H9 (cell line): ENCODE data around the gene CACNA1F. TPM values are rescaled to one million over a fixed set of nuclear protein-coding genes. Genes with fewer than 3 reads are reported as not detected.

Source experiments
- DNase-seq: peaks from one replicate; pipeline ENCODE4 v3.0.0-alpha.2; 2017
- H2AFZ ChIP-seq: one replicate; pipeline ENCODE4 v1.6.1; 2013; ENCODE audit warnings: mild to moderate bottlenecking, low read length, control low read depth, moderate library complexity
- H2AK5ac ChIP-seq: 2 replicates; pipeline ENCODE4 v1.6.1; 2013; ENCODE audit warnings: low read length, control low read depth, mixed read lengths; ENCODE audit not compliant: insufficient read length
- H2BK120ac ChIP-seq: one replicate; pipeline ENCODE4 v1.6.1; 2013; ENCODE audit warnings: low read depth, mild to moderate bottlenecking, low read length, control low read depth, inconsistent platforms; ENCODE audit not compliant: poor library complexity, severe bottlenecking
- H2BK12ac ChIP-seq: 2 replicates; pipeline ENCODE4 v1.6.1; 2013; ENCODE audit warnings: low read length, control low read depth, mixed read lengths, low read depth; ENCODE audit not compliant: insufficient read length
- H2BK15ac ChIP-seq: 2 replicates; pipeline ENCODE4 v1.6.1; 2013; ENCODE audit warnings: low read depth, low read length, control low read depth
- H2BK20ac ChIP-seq: one replicate; pipeline ENCODE4 v1.6.1; 2013; ENCODE audit warnings: low read depth, mild to moderate bottlenecking, low read length, control low read depth, inconsistent platforms; ENCODE audit not compliant: poor library complexity, severe bottlenecking
- H2BK5ac ChIP-seq: 2 replicates; pipeline ENCODE4 v1.6.1; 2013; ENCODE audit warnings: low read length, control low read depth, mixed read lengths; ENCODE audit not compliant: insufficient read length
- H3K14ac ChIP-seq: 2 replicates; pipeline ENCODE4 v1.6.1; 2013; ENCODE audit warnings: low read length, control low read depth; ENCODE audit not compliant: insufficient read depth
- H3K18ac ChIP-seq: 2 replicates; pipeline ENCODE4 v1.6.1; 2013; ENCODE audit warnings: low read depth, mild to moderate bottlenecking, mixed read lengths, low read length, control low read depth; ENCODE audit not compliant: insufficient read length
- H3K23ac ChIP-seq: 2 replicates; pipeline ENCODE4 v1.6.1; 2013; ENCODE audit warnings: low read length, control low read depth, mixed read lengths, low read depth; ENCODE audit not compliant: insufficient read length
- H3K23me2 ChIP-seq: 2 replicates; pipeline ENCODE4 v1.6.1; 2013; ENCODE audit warnings: low read depth, mild to moderate bottlenecking, mixed read lengths, low read length, control low read depth; ENCODE audit not compliant: insufficient read length, poor library complexity, severe bottlenecking
- H3K27ac ChIP-seq: 2 replicates; pipeline ENCODE4 v1.5.1; 2013; ENCODE audit warnings: low read length, control low read depth, mixed read lengths, low read depth; ENCODE audit not compliant: insufficient read length
- H3K27me3 ChIP-seq: 2 replicates; pipeline ENCODE4 v1.6.1; 2013; ENCODE audit warnings: low read length, control low read depth, inconsistent platforms; ENCODE audit not compliant: insufficient read depth
- H3K4ac ChIP-seq: 2 replicates; pipeline ENCODE4 v1.6.1; 2013; ENCODE audit warnings: low read depth, mild to moderate bottlenecking, control low read depth, inconsistent platforms, low read length, moderate library complexity
- H3K4me1 ChIP-seq: 2 replicates; pipeline ENCODE4 v1.6.1; 2013; ENCODE audit warnings: low read length, control low read depth, inconsistent platforms; ENCODE audit not compliant: insufficient read depth
- H3K4me2 ChIP-seq: 2 replicates; pipeline ENCODE4 v1.6.1; 2013; ENCODE audit warnings: low read length, control low read depth, mixed read lengths; ENCODE audit not compliant: insufficient read length, insufficient read depth
- H3K56ac ChIP-seq: 2 replicates; pipeline ENCODE4 v1.6.1; 2013; ENCODE audit warnings: low read depth, mild to moderate bottlenecking, mixed read lengths, low read length, control low read depth; ENCODE audit not compliant: insufficient read length
- H3K79me1 ChIP-seq: 2 replicates; pipeline ENCODE4 v1.6.1; 2013; ENCODE audit warnings: low read depth, mild to moderate bottlenecking, moderate library complexity, low read length, control low read depth, inconsistent platforms; ENCODE audit not compliant: insufficient read depth, poor library complexity, severe bottlenecking
- H3K79me2 ChIP-seq: 2 replicates; pipeline ENCODE4 v1.6.1; 2013; ENCODE audit warnings: low read length, control low read depth, inconsistent platforms; ENCODE audit not compliant: insufficient read depth
- H3K9ac ChIP-seq: 2 replicates; pipeline ENCODE4 v1.6.1; 2013; ENCODE audit warnings: low read length, control low read depth, mixed read lengths; ENCODE audit not compliant: insufficient read length; ENCODE audit errors: extremely low read depth
- H3K9me3 ChIP-seq: one replicate; pipeline ENCODE4 v1.6.1; 2013; ENCODE audit warnings: low read depth, low read length, inconsistent platforms; ENCODE audit not compliant: control insufficient read depth
- H3T11ph ChIP-seq: one replicate; pipeline ENCODE4 v1.6.1; 2013; ENCODE audit warnings: mild to moderate bottlenecking, low read length, control low read depth, inconsistent platforms
- H4K20me1 ChIP-seq: one replicate; pipeline ENCODE4 v1.6.1; 2013; ENCODE audit not compliant: control insufficient read depth, insufficient read length, insufficient read depth
- H4K5ac ChIP-seq: 2 replicates; pipeline ENCODE4 v1.6.1; 2013; ENCODE audit warnings: low read depth, mild to moderate bottlenecking, mixed read lengths, low read length, control low read depth; ENCODE audit not compliant: insufficient read length
- H4K8ac ChIP-seq: replicated peaks from 2 replicates; pipeline ENCODE4 v1.6.1; 2013; ENCODE audit warnings: low read length, control low read depth, mixed read lengths, low read depth; ENCODE audit not compliant: insufficient read length
- H4K91ac ChIP-seq: 2 replicates; pipeline ENCODE4 v1.6.1; 2013; ENCODE audit warnings: low read depth, mild to moderate bottlenecking, moderate library complexity, mixed read lengths, low read length, control low read depth; ENCODE audit not compliant: insufficient read length
- H3K27ac Mint-ChIP-seq, 3 experiments: 2 replicates in 2 of 3; 3 replicates in 1 of 3; pipeline ENCODE4 v1.8.0; 2020 to 2021; ENCODE audit warnings: mixed read lengths in 3 of 3, mild to moderate bottlenecking in 1 of 3, moderate library complexity in 1 of 3
- H3K27me3 Mint-ChIP-seq: 2 replicates; pipeline ENCODE4 v1.8.0; 2021; ENCODE audit warnings: low read depth, mild to moderate bottlenecking, moderate library complexity, mixed read lengths
- H3K36me3 Mint-ChIP-seq, 3 experiments: 2 replicates in 2 of 3; 3 replicates in 1 of 3; pipeline ENCODE4 v1.8.0; 2020 to 2021; ENCODE audit warnings: low read depth in 3 of 3, mixed read lengths in 3 of 3; ENCODE audit not compliant: insufficient read depth in 1 of 3
- H3K4me1 Mint-ChIP-seq, 2 experiments: 2 replicates each; pipeline ENCODE4 v1.8.0; 2020; ENCODE audit warnings: mixed read lengths in 2 of 2
- H3K4me3 Mint-ChIP-seq, 2 experiments: 2 replicates in 1 of 2; 3 replicates in 1 of 2; pipeline ENCODE4 v1.8.0; 2020 to 2021; ENCODE audit warnings: mild to moderate bottlenecking in 2 of 2, mixed read lengths in 2 of 2, moderate library complexity in 1 of 2
- H3K9me3 Mint-ChIP-seq, 2 experiments: 2 replicates in 1 of 2; 3 replicates in 1 of 2; pipeline ENCODE4 v1.8.0; 2020; ENCODE audit warnings: mild to moderate bottlenecking in 2 of 2, mixed read lengths in 2 of 2, moderate library complexity in 1 of 2
- WGBS: extraction: QIAGEN DNeasy Blood & Tissue Kit; methylation state at CpG from one replicate; pipeline ENCODE4 v1.1.7; 2013; ENCODE audit warnings: missing lambda C conversion rate, low lambda C conversion rate, mixed read lengths; ENCODE audit not compliant: insufficient read length; ENCODE audit errors: extremely low coverage; 5-methylcytosine and 5-hydroxymethylcytosine counted together
- total RNA-seq: library from RNA; stranded (reverse); gene quantifications from 2 replicates; pipeline ENCODE4 v1.2.1, GENCODE V29; 2021
- TF ChIP-seq, protein P1 (sequence below): fragments of 200-600 bp; sonication (generic); conservative IDR thresholded peaks from 3 replicates; pipeline ENCODE4 v1.8.0; 2021; ENCODE audit warnings: antibody characterized with exemption, mild to moderate bottlenecking

CACNA1F gene
- total RNA-seq, 1 experiment from 2014 or later: 1.4 TPM

DNA sequence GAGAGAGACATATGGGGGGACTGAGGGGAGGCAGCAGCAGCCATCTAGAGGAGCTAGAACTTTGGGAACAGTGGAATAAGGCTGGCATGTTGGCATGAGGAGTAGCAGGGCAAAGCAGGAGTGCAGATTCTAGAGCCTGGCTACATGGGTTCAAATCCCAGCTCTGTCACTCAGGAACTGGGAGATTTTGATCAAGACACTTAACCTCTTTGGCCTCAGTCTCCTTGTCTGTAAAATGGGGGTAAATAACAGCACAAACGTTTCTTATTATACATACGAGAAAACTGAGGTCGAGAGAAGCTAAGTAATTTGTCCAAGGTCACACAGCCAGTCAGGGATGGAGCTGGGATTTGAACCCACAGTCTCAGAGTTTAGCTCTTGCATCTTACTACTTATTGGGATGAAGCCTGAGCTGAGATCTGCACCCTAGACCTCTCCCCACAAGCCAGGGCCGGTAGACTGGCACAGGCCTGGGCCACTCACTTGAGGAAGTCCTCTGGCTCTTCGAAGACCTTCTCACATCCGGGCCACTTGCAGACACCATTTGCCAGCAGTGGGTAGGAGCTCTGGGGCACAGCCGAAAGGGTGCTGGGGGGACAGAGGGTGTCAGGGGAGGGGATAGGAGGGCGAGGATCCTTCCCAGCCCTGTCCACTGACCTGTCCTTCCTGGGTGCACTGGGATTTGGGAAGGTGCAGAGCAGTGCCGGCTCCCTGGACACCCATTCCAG, 23.3 kb upstream of the CACNA1F start:
- peaks cover 15% of the 10 kb centered on the region for H3K9me3 ChIP-seq
- H2AK5ac ChIP-seq: no peak overlapping the region
- no peak overlapping the region for H3K4me2 ChIP-seq
- peaks cover 5 to 16% (median 10%) of the 10 kb centered on the region in 3 experiments for H3K36me3 Mint-ChIP-seq
- no peak overlapping the region for H4K8ac ChIP-seq
- no peak for DNase-seq
- no peak overlapping the region for H2BK12ac ChIP-seq
- H3K14ac ChIP-seq: no peak overlapping the region
- H3K27ac ChIP-seq: no peak overlapping the region
- H3K23me2 ChIP-seq: no peaks in the 10 kb centered on the region
- H3K18ac ChIP-seq: no peak overlapping the region
- H2BK5ac ChIP-seq: no peak overlapping the region
- no peaks in the 10 kb centered on the region for H3K79me2 ChIP-seq
- H3K79me1 ChIP-seq: no peaks in the 10 kb centered on the region
- H3K27me3 Mint-ChIP-seq: peaks cover 14% of the 10 kb centered on the region
- H3K27ac Mint-ChIP-seq: no peak overlapping the region
- no peak overlapping the region for H2AFZ ChIP-seq
- no peak overlapping the region for H4K91ac ChIP-seq
- TF ChIP-seq, protein P1, sequence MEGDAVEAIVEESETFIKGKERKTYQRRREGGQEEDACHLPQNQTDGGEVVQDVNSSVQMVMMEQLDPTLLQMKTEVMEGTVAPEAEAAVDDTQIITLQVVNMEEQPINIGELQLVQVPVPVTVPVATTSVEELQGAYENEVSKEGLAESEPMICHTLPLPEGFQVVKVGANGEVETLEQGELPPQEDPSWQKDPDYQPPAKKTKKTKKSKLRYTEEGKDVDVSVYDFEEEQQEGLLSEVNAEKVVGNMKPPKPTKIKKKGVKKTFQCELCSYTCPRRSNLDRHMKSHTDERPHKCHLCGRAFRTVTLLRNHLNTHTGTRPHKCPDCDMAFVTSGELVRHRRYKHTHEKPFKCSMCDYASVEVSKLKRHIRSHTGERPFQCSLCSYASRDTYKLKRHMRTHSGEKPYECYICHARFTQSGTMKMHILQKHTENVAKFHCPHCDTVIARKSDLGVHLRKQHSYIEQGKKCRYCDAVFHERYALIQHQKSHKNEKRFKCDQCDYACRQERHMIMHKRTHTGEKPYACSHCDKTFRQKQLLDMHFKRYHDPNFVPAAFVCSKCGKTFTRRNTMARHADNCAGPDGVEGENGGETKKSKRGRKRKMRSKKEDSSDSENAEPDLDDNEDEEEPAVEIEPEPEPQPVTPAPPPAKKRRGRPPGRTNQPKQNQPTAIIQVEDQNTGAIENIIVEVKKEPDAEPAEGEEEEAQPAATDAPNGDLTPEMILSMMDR: no peak
- H2BK15ac ChIP-seq: no peak overlapping the region
- no peak overlapping the region for H3K23ac ChIP-seq
- no peak overlapping the region for H3K56ac ChIP-seq
- no CpG with 5 or more reads among the region's 9 CpGs for WGBS
- peaks cover 71 to 73% of the 10 kb centered on the region in 2 experiments for H3K9me3 Mint-ChIP-seq
- H3K4me1 Mint-ChIP-seq: peaks cover 8 to 12% of the 10 kb centered on the region in 2 experiments
- no peak overlapping the region for H2BK120ac ChIP-seq
- no peak overlapping the region for H4K5ac ChIP-seq
- no peaks in the 10 kb centered on the region for H3K27me3 ChIP-seq
- no peaks in the 10 kb centered on the region for H3K4me1 ChIP-seq
- no peak overlapping the region for H3T11ph ChIP-seq
- no peak overlapping the region for H3K4ac ChIP-seq
- no peak overlapping the region for H3K9ac ChIP-seq
- no peak overlapping the region for H2BK20ac ChIP-seq
- no peaks in the 10 kb centered on the region for H4K20me1 ChIP-seq
- no peak overlapping the region for H3K4me3 Mint-ChIP-seq
